ENCODE measurements around the gene ATP8A1. TPM values are rescaled to one million over a fixed set of nuclear protein-coding genes. Genes with fewer than 3 reads are reported as not detected.

Gene ATP8A1
- total and polyA plus RNA-seq, 2 of the 4 experiments (the other 2 are of a cell fraction), result 0.12 to 0.36 TPM

DNA sequence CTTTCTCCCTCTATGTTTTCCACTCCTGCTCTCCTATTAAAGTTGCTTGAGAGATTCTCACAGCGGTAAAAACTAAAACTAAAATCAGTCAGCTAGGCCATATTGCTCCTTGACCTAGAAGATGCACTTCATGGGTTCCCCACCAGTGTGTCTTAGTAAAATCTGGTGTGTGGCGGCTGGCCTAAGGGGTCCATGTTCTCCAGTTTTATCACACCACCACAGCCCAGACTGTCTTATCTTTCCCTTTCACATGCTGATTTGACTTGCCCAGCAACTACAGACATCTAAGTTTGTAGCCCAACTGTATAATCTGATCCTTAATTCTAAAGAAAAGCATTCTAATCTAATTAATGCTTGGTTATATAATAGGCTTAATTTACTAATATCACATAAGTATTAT lies 68.0 kb downstream of the ATP8A1 start:
- Histone ChIP-seq H4K5ac (ENCODE audit: low read depth, low read length) (no peak overlapping the region), H3K18ac (ENCODE audit: low read depth, low read length) (no peak overlapping the region), H3K9me1 (ENCODE audit: insufficient read depth, low read length) (no peaks in the 10 kb centered on the region), H3K56ac (ENCODE audit: extremely low read depth, insufficient read depth, low read length) (no peak overlapping the region), H3K9ac (ENCODE audit: low read depth, low read length) (no peak overlapping the region), H2BK5ac (ENCODE audit: low read depth, low read length, poor library complexity, severe bottlenecking) (no peak overlapping the region), H3K4me3 (ENCODE audit: insufficient read depth, low read depth, low read length) (no peak overlapping the region), H4K20me1 (ENCODE audit: insufficient read depth, low read length) (no peaks in the 10 kb centered on the region), H3K79me1 (ENCODE audit: low read depth in 1 of 2, low read length in 2 of 2) (no peaks in the 10 kb centered on the region), H3K14ac (replicated peaks; ENCODE audit: low read depth, low read length) (no peak overlapping the region), H2BK120ac (ENCODE audit: low read depth, low read length) (no peak overlapping the region), H3K23ac (ENCODE audit: low read depth, low read length) (no peak overlapping the region), H2AFZ (replicated peaks; ENCODE audit: low read length, poor library complexity) (no peak overlapping the region), H3K9me3 (ENCODE audit: control insufficient read depth, insufficient read depth, low read length) (no peaks in the 10 kb centered on the region), H3K4me2 (ENCODE audit: low read depth, low read length) (no peak overlapping the region), H2BK15ac (ENCODE audit: low read depth, low read length) (no peak overlapping the region), H3K27ac (ENCODE audit: insufficient read depth, low read length) (no peak overlapping the region), H2BK20ac (ENCODE audit: low read depth, low read length) (no peak overlapping the region), H4K8ac (ENCODE audit: low read depth in 2 of 2, low read length in 2 of 2) (no peak overlapping the region), H2AK5ac (ENCODE audit: low read depth, low read length) (no peak overlapping the region), H3K36me3 (ENCODE audit: control insufficient read depth, insufficient read depth, low read length) (no peaks in the 10 kb centered on the region), H4K91ac (ENCODE audit: insufficient read depth, low read depth, low read length) (no peak overlapping the region), H3K27me3 (ENCODE audit: control insufficient read depth, insufficient read depth, low read length) (no peaks in the 10 kb centered on the region), H3K4me1 (ENCODE audit: control insufficient read depth, insufficient read depth, low read length) (no peaks in the 10 kb centered on the region), H3K4ac (ENCODE audit: low read depth, low read length) (no peak overlapping the region), H2AK9ac (replicated peaks; ENCODE audit: low read depth, low read length, poor library complexity) (no peak overlapping the region)
- ChIA-PET CTCF (no interaction called here), POLR2A (ENCODE audit: unreplicated experiment) (no interaction called here)
- no CpG with 5 or more reads among the region's 2 CpGs for WGBS, 2 experiments (ENCODE audit: extremely low coverage in 2 of 2, insufficient read length in 1 of 2)
- in situ Hi-C loops (cut with MboI; ENCODE audit: low sequenced_read_pairs) (no loop called here), intact Hi-C loops (cut with micrococcal nuclease) (no loop called here), dilution Hi-C loops (cut with HindIII; ENCODE audit: low sequenced_read_pairs, unreplicated experiment) (no loop called here)
- TF ChIP-seq SMC3 (IDR thresholded peaks at IDR 0.05; ENCODE audit: low read depth, low read length) (no peak), MXI1 (IDR thresholded peaks at IDR 0.05; ENCODE audit: borderline replicate concordance, low read depth, low read length) (no peak)
- no TSS peak for BruUV-seq (replicated peaks)
- ATAC-seq (ENCODE audit: low read depth) (no peak), DNase-seq (no peak)

All from IMR-90 (cell line).